ENCODE measurements around the gene RSRC2. TPM values are rescaled to one million over a fixed set of nuclear protein-coding genes. Genes with fewer than 3 reads are reported as not detected.
A peak's percentile ranks its signal among the peaks of the same experiment; 100 is the strongest.

The RSRC2 gene
- total RNA-seq, 2 experiments from 2014 or later, result 339 to 341 TPM

- no peak overlapping the region for H3K27ac Mint-ChIP-seq
- intact Hi-C loops (cut with DNase I, micrococcal nuclease), result loop anchor here in 1 of 2 experiments (10.0 kb wide), 1 partner anchor 242 kb away; the partner anchor contains the start of gene VPS33A
- H3K4me1 Mint-ChIP-seq (ENCODE audit: low read depth), result peaks cover 14% of the 10 kb centered on the region
- ATAC-seq (ENCODE audit: poor library complexity) (no peak), DNase-seq (no peak)
- peaks cover 91% of the 10 kb centered on the region for H3K36me3 Mint-ChIP-seq (ENCODE audit: low read depth)
- Histone ChIP-seq H3K9me3 (ENCODE audit: control insufficient read depth in 1 of 2, insufficient read depth in 1 of 2, low read length in 2 of 2) (no peaks in the 10 kb centered on the region), H3K27ac (ENCODE audit: low read depth in 1 of 2, low read length in 2 of 2) (no peak overlapping the region), H3K36me3 (ENCODE audit: insufficient read depth, low read length) (peaks cover 81% of the 10 kb centered on the region), H3K4me3 (ENCODE audit: low read length) (no peak overlapping the region), H3K27me3 (ENCODE audit: control insufficient read depth in 1 of 2, insufficient read depth in 2 of 2, low read length in 2 of 2) (no peaks in the 10 kb centered on the region), H3K4me1 (ENCODE audit: insufficient read depth, low read length) (peaks cover 10% of the 10 kb centered on the region)
- no peaks in the 10 kb centered on the region for H3K9me3 Mint-ChIP-seq
- POLR2A ChIA-PET, result no interaction called here
- TF ChIP-seq CTCF (IDR thresholded peaks at IDR 0.05), result no peak
- no peaks in the 10 kb centered on the region for H3K27me3 Mint-ChIP-seq
- H3K4me3 Mint-ChIP-seq, result no peak overlapping the region
- CTCF ChIA-PET, result no interaction called here
Measured at GRCh38 chr12:122506393-122506938, 20.3 kb downstream of the RSRC2 start.

GRCh38 chr12:122505419-122506051 is 21.2 kb downstream of the RSRC2 start:
- no peaks in the 10 kb centered on the region for H3K27me3 ChIP-seq (ENCODE audit: control insufficient read depth in 1 of 2, insufficient read depth in 2 of 2, low read length in 2 of 2)
- H3K36me3 ChIP-seq (ENCODE audit: insufficient read depth, low read length), result peaks cover 71% of the 10 kb centered on the region
- ATAC-seq (ENCODE audit: poor library complexity) (no peak), DNase-seq (no peak)
- H3K36me3 Mint-ChIP-seq (ENCODE audit: low read depth), result peaks cover 91% of the 10 kb centered on the region
- no peak overlapping the region for H3K4me3 ChIP-seq (ENCODE audit: low read length)
- peaks cover 16% of the 10 kb centered on the region for H3K4me1 ChIP-seq (ENCODE audit: insufficient read depth, low read length)
- CTCF ChIA-PET, result interaction anchor here (1.0 to 1.4 kb wide), 2 partner anchors 17 to 34 kb away, joined by 3 to 6 read pairs; no protein-coding TSS in a partner anchor
- H3K27me3 Mint-ChIP-seq, result no peaks in the 10 kb centered on the region
- no peak for TF ChIP-seq CTCF (IDR thresholded peaks at IDR 0.05)
- H3K27ac ChIP-seq (ENCODE audit: low read depth in 1 of 2, low read length in 2 of 2), result no peak overlapping the region
- intact Hi-C loops (cut with DNase I, micrococcal nuclease), result loop anchor here in 1 of 2 experiments (10.0 kb wide), 1 partner anchor 241 kb away; the partner anchor contains the start of gene VPS33A
- H3K4me1 Mint-ChIP-seq (ENCODE audit: low read depth), result peaks cover 23% of the 10 kb centered on the region
- no peak overlapping the region for H3K4me3 Mint-ChIP-seq
- POLR2A ChIA-PET, result no interaction called here
- no peaks in the 10 kb centered on the region for H3K9me3 Mint-ChIP-seq
- no peaks in the 10 kb centered on the region for H3K9me3 ChIP-seq (ENCODE audit: control insufficient read depth in 1 of 2, insufficient read depth in 1 of 2, low read length in 2 of 2)
- H3K27ac Mint-ChIP-seq, result peak overlapping the region; percentile 13

- Histone ChIP-seq H3K4me1 (ENCODE audit: insufficient read depth, low read length) (peaks cover 23% of the 10 kb centered on the region), H3K36me3 (ENCODE audit: insufficient read depth, low read length) (peaks cover 56% of the 10 kb centered on the region), H3K27me3 (ENCODE audit: control insufficient read depth in 1 of 2, insufficient read depth in 2 of 2, low read length in 2 of 2) (no peaks in the 10 kb centered on the region), H3K4me3 (ENCODE audit: low read length) (no peak overlapping the region), H3K27ac (ENCODE audit: low read depth in 1 of 2, low read length in 2 of 2) (no peak overlapping the region), H3K9me3 (ENCODE audit: control insufficient read depth in 1 of 2, insufficient read depth in 1 of 2, low read length in 2 of 2) (no peaks in the 10 kb centered on the region)
- no peak for TF ChIP-seq CTCF (IDR thresholded peaks at IDR 0.05)
- H3K9me3 Mint-ChIP-seq, result no peaks in the 10 kb centered on the region
- CTCF ChIA-PET, result interaction anchor here (1.4 to 1.6 kb wide), 2 partner anchors 18 to 32 kb away, joined by 4 to 6 read pairs; no protein-coding TSS in a partner anchor
- H3K4me1 Mint-ChIP-seq (ENCODE audit: low read depth), result peaks cover 31% of the 10 kb centered on the region
- DNase-seq (no peak), ATAC-seq (ENCODE audit: poor library complexity) (no peak)
- H3K27ac Mint-ChIP-seq, result peak overlapping the region; percentile 36
- peak overlapping the region; percentile 54 for H3K4me3 Mint-ChIP-seq
- POLR2A ChIA-PET, result interaction anchor here (1.1 to 7.3 kb wide), 3 partner anchors 8 to 22 kb away, joined by 3 to 208 read pairs (median 3); partner anchors contain the start of genes KNTC1 and RSRC2
- no peaks in the 10 kb centered on the region for H3K27me3 Mint-ChIP-seq
- peaks cover 85% of the 10 kb centered on the region for H3K36me3 Mint-ChIP-seq (ENCODE audit: low read depth)
- intact Hi-C loops (cut with DNase I, micrococcal nuclease), result loop anchor here in 1 of 2 experiments (10.0 kb wide), 1 partner anchor 239 kb away; the partner anchor contains the start of gene VPS33A
Measured at GRCh38 chr12:122503783-122504590, 22.7 kb downstream of the RSRC2 start.
